Hepatocyte (in vitro differentiated cells): ENCODE data around the gene ADAMTS8. TPM values are rescaled to one million over a fixed set of nuclear protein-coding genes. Genes with fewer than 3 reads are reported as not detected.

Experiments used
- DNase-seq: peaks from one replicate; pipeline ENCODE4 v3.0.0-alpha.2; 2016; ENCODE audit warnings: low spot score
- H2AFZ ChIP-seq: fragments of 200-600 bp; sonication (generic); 2 replicates; pipeline ENCODE4 v1.6.0; 2016; ENCODE audit warnings: antibody characterized with exemption, mild to moderate bottlenecking
- H3K27ac ChIP-seq: fragments of 200-600 bp; sonication (generic); 2 replicates; pipeline ENCODE4 v1.5.1; 2016; ENCODE audit warnings: mild to moderate bottlenecking
- H3K27me3 ChIP-seq: fragments of 200-600 bp; sonication (generic); 2 replicates; pipeline ENCODE4 v1.6.1; 2016
- H3K36me3 ChIP-seq: fragments of 200-600 bp; sonication (generic); replicated peaks from 2 replicates; pipeline ENCODE4 v1.5.1; 2016; ENCODE audit warnings: low read depth; ENCODE audit not compliant: insufficient read depth
- H3K4me1 ChIP-seq: fragments of 200-600 bp; sonication (generic); 2 replicates; pipeline ENCODE4 v1.5.1; 2016; ENCODE audit warnings: mild to moderate bottlenecking, moderate library complexity; ENCODE audit not compliant: insufficient read depth
- H3K4me2 ChIP-seq: fragments of 200-600 bp; sonication (generic); 2 replicates; pipeline ENCODE4 v1.6.0; 2016
- H3K4me3 ChIP-seq: fragments of 200-600 bp; sonication (generic); 2 replicates; pipeline ENCODE4 v1.5.1; 2016; ENCODE audit warnings: mild to moderate bottlenecking
- H3K79me2 ChIP-seq: fragments of 200-600 bp; sonication (generic); 2 replicates; pipeline ENCODE4 v1.6.0; 2017; ENCODE audit warnings: mild to moderate bottlenecking
- H3K9me2 ChIP-seq: fragments of 200-600 bp; sonication (generic); replicated peaks from 2 replicates; pipeline ENCODE4 v1.6.0; 2017; ENCODE audit warnings: mild to moderate bottlenecking; ENCODE audit not compliant: insufficient read depth
- H3K9me3 ChIP-seq: fragments of 200-600 bp; sonication (generic); 2 replicates; pipeline ENCODE4 v1.5.1; 2016; ENCODE audit warnings: low read depth, mild to moderate bottlenecking
- H4K20me1 ChIP-seq: fragments of 200-600 bp; sonication (generic); 2 replicates; pipeline ENCODE4 v1.6.0; 2016; ENCODE audit warnings: mild to moderate bottlenecking; ENCODE audit not compliant: insufficient read depth, poor library complexity, severe bottlenecking
- CTCF ChIP-seq: fragments of 200-600 bp; sonication (generic); IDR thresholded peaks from 2 replicates; pipeline ENCODE4 v1.5.1; 2016; ENCODE audit warnings: antibody characterized with exemption, mild to moderate bottlenecking; ENCODE audit not compliant: poor library complexity
- EZH2 ChIP-seq: fragments of 200-600 bp; sonication (generic); IDR thresholded peaks from 2 replicates; pipeline ENCODE4 v1.6.1; 2016; ENCODE audit warnings: antibody characterized with exemption, mild to moderate bottlenecking, borderline replicate concordance
- EZH2phosphoT487 ChIP-seq: fragments of 200-600 bp; sonication (generic); IDR thresholded peaks from one replicate; pipeline ENCODE4 v1.6.1; 2018; ENCODE audit warnings: antibody characterized with exemption, mild to moderate bottlenecking, low read depth, moderate library complexity; ENCODE audit not compliant: unreplicated experiment, severe bottlenecking
- WGBS: methylation state at CpG from one replicate; pipeline ENCODE4 v1.1.6; 2016; ENCODE audit warnings: low lambda C conversion rate; ENCODE audit errors: missing lambda C conversion rate; 5-methylcytosine and 5-hydroxymethylcytosine counted together
- polyA plus RNA-seq: library from polyadenylated mRNA; unstranded; fragments of >200 nt; fragmentation: Nextera tagmentation; extraction: Ambion mirVana; gene quantifications from 2 replicates; pipeline ENCODE4 v1.2.1, GENCODE V29; 2016
- total RNA-seq: library from RNA; depleted of rRNA; stranded (reverse); fragments of >200 nt; gene quantifications from 2 replicates; pipeline ENCODE4 v1.2.3, GENCODE V29; 2014

The ADAMTS8 gene
- total and polyA plus RNA-seq, 2 experiments from 2014 or later = 1.7 to 2.3 TPM

DNA sequence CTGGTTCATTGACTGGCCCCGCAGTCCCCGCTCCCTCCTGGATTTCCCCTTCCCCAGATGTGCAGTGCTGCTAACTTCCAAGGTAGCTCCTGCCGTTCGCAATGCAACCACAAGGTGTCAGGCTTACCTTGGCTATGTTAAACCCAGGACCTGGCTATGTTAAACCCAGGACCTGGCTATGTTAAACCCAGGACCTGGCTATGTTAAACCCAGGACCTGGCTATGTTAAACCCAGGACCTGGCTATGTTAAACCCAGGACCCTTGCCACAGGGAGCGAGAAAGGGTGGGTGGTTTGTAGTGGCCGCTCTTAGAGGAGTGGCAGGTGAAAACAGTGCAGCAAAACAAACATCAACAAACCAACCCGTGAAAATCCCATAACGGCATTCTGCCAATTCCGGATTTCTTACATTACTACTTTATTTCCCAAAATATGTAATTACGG is 2.9 kb upstream of the ADAMTS8 start:
- Histone ChIP-seq H3K9me3 (no peaks in the 10 kb centered on the region), H3K9me2 (no peaks in the 10 kb centered on the region), H3K79me2 (no peaks in the 10 kb centered on the region), H3K27ac (no peak overlapping the region), H4K20me1 (no peaks in the 10 kb centered on the region), H3K27me3 (peaks cover 42% of the 10 kb centered on the region), H2AFZ (no peak overlapping the region), H3K4me2 (no peak overlapping the region), H3K36me3 (no peaks in the 10 kb centered on the region), H3K4me1 (peaks cover 22% of the 10 kb centered on the region), H3K4me3 (no peak overlapping the region)
- TF ChIP-seq CTCF = peak; percentile 72
- TF ChIP-seq EZH2phosphoT487 = no peak
- 43% methylated on average over 9 of the region's 10 CpGs for WGBS
- DNase-seq = peak; percentile 84

- 81% methylated on average over 3 of the region's 3 CpGs for WGBS
- H3K79me2 ChIP-seq = no peaks in the 10 kb centered on the region
- H3K27ac ChIP-seq = no peak overlapping the region
- H4K20me1 ChIP-seq = no peaks in the 10 kb centered on the region
- TF ChIP-seq EZH2 (no peak), EZH2phosphoT487 (no peak), CTCF (no peak)
- peaks cover 56% of the 10 kb centered on the region for H3K27me3 ChIP-seq
- no peak overlapping the region for H3K4me3 ChIP-seq
- no peak overlapping the region for H2AFZ ChIP-seq
- H3K4me1 ChIP-seq = peaks cover 11% of the 10 kb centered on the region
- no peak overlapping the region for H3K4me2 ChIP-seq
- no peaks in the 10 kb centered on the region for H3K9me3 ChIP-seq
- H3K36me3 ChIP-seq = no peaks in the 10 kb centered on the region
- no peak for DNase-seq
- H3K9me2 ChIP-seq = no peaks in the 10 kb centered on the region
Observed at GRCh38 chr11:130429983-130430382, 1.6 kb upstream of the ADAMTS8 start.

- Histone ChIP-seq H3K27ac (no peak overlapping the region), H3K27me3 (peaks cover 63% of the 10 kb centered on the region), H3K4me3 (no peak overlapping the region), H2AFZ (no peak overlapping the region), H3K79me2 (no peaks in the 10 kb centered on the region), H3K36me3 (no peaks in the 10 kb centered on the region), H4K20me1 (no peaks in the 10 kb centered on the region), H3K9me3 (no peaks in the 10 kb centered on the region), H3K4me2 (peak overlapping the region; percentile 93), H3K9me2 (no peaks in the 10 kb centered on the region), H3K4me1 (peaks cover 11% of the 10 kb centered on the region)
- WGBS = 69% methylated on average over 2 of the region's 2 CpGs
- TF ChIP-seq CTCF = no peak
- TF ChIP-seq EZH2 = peak; percentile 73
- TF ChIP-seq EZH2phosphoT487 = no peak
- no peak for DNase-seq
Observed at GRCh38 chr11:130429120-130429681, 792 bp upstream of the ADAMTS8 start.
